Caco-2 (cell line): ENCODE measurements around the gene NR5A2. TPM values are rescaled to one million over a fixed set of nuclear protein-coding genes. Genes with fewer than 3 reads are reported as not detected.
"Not testable (repeated sequence)": the region's sequence is repeated elsewhere in the genome, so short reads cannot be mapped to it uniquely, and the experiment has no call there.

Experiments
- BruUV-seq: library from RNA; stranded (reverse); fragments of 400-500 nt; replicated peaks from 2 replicates; lab custom pipeline; 2021; lab: Mats Ljungman, UMichigan
- CTCF ChIA-PET: fragments of 300-600 bp; sonication (Branson Sonifier 250); formaldehyde crosslinking; loops from one replicate; lab custom pipeline; 2022; ENCODE audit warnings: antibody characterized with exemption; lab: Charles Lee
- POLR2A ChIA-PET: fragments of 300-600 bp; sonication (Branson Sonifier 250); formaldehyde crosslinking; loops from one replicate; lab custom pipeline; 2022; ENCODE audit warnings: antibody characterized with exemption; lab: Charles Lee
- DNase-seq, 2 experiments: peaks; one replicate each; pipeline versions ENCODE4 v3.0.0 to v3.0.0-alpha.2; 2020 to 2022
- H3K27me3 ChIP-seq: replicated peaks from 2 replicates; pipeline ENCODE4 v1.6.0; 2011; ENCODE audit warnings: low read length; ENCODE audit not compliant: control insufficient read depth, insufficient read depth
- H3K36me3 ChIP-seq: 2 replicates; pipeline ENCODE4 v1.5.1; 2011; ENCODE audit warnings: low read length; ENCODE audit not compliant: control insufficient read depth, insufficient read depth
- H3K4me1 ChIP-seq: fragments of 250-450 bp; sonication (Bioruptor Pico); 2 replicates; pipeline ENCODE4 v1.5.1; 2020; ENCODE audit warnings: mild to moderate bottlenecking
- H3K4me3 ChIP-seq: 2 replicates; pipeline ENCODE4 v1.5.1; 2011; ENCODE audit warnings: low read depth, mild to moderate bottlenecking, control low read depth, low read length
- H3K9me3 ChIP-seq: fragments of 250-450 bp; sonication (Bioruptor Pico); 2 replicates; pipeline ENCODE4 v1.5.1; 2020; ENCODE audit warnings: mild to moderate bottlenecking, moderate library complexity
- H3K27ac Mint-ChIP-seq: one replicate; pipeline ENCODE4 v1.8.0; 2022; ENCODE audit warnings: mixed read lengths; ENCODE audit not compliant: unreplicated experiment
- H3K27me3 Mint-ChIP-seq: one replicate; pipeline ENCODE4 v1.8.0; 2022; ENCODE audit warnings: mixed read lengths; ENCODE audit not compliant: insufficient read depth, unreplicated experiment
- H3K36me3 Mint-ChIP-seq: one replicate; pipeline ENCODE4 v1.8.0; 2022; ENCODE audit warnings: mild to moderate bottlenecking, mixed read lengths; ENCODE audit not compliant: insufficient read depth, unreplicated experiment
- H3K4me1 Mint-ChIP-seq: one replicate; pipeline ENCODE4 v1.8.0; 2022; ENCODE audit warnings: low read depth, mixed read lengths; ENCODE audit not compliant: unreplicated experiment
- H3K4me3 Mint-ChIP-seq: one replicate; pipeline ENCODE4 v1.8.0; 2022; ENCODE audit warnings: mild to moderate bottlenecking, moderate library complexity, mixed read lengths; ENCODE audit not compliant: unreplicated experiment
- H3K9me3 Mint-ChIP-seq: one replicate; pipeline ENCODE4 v1.8.0; 2022; ENCODE audit warnings: mixed read lengths; ENCODE audit not compliant: unreplicated experiment
- intact Hi-C: fragments of 100-400 bp; cut with micrococcal nuclease; formaldehyde crosslinking; loops from one replicate; pipeline ENCODE4 v1.10.0; 2022; ENCODE audit not compliant: unreplicated experiment
- total RNA-seq: library from RNA; stranded (reverse); gene quantifications from 2 replicates; pipeline ENCODE4 v1.2.3, GENCODE V29; 2022
- TF ChIP-seq, protein P1 (sequence below), 2 experiments: fragments of 200-600 bp in 1 of 2; IDR thresholded peaks; 1 replicate in 1 of 2; 2 replicates in 1 of 2; pipeline versions ENCODE4 v1.5.1 to v1.8.0; 2011 to 2022; ENCODE audit warnings: antibody characterized with exemption in 1 of 2, control low read depth in 1 of 2, inconsistent platforms in 1 of 2, low read depth in 1 of 2, low read length in 1 of 2, mild to moderate bottlenecking in 1 of 2, moderate library complexity in 1 of 2; ENCODE audit not compliant: insufficient read depth in 1 of 2, severe bottlenecking in 1 of 2, unreplicated experiment in 1 of 2

Gene NR5A2
- total RNA-seq, 1 experiment from 2014 or later: 6.5 TPM

DNA sequence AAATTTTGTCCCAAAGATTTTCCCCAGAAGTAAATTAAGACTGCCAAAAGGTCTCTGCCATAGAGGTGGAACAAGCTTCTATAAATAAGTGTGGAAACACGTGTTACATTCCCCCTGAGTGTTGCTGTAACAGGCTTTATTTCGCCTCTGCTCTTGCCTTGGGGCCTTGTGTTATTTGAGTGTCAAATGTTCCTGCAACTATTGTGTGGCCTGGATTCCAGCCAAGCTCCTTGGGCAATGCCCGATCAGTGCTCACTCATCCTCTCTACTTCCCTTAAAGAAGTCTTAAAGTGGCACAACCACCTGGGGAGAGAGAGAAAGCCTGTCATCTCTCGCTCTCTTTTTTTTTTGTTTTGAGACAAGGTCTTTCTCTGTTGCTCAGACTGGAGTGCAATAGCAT lies 156.7 kb downstream of the NR5A2 start:
- no TSS peak for BruUV-seq
- CTCF ChIA-PET: no interaction called here
- intact Hi-C loops: no loop called here
- DNase-seq: no peak
- Mint-ChIP-seq H3K4me3 (no peak overlapping the region), H3K27me3 (no peaks in the 10 kb centered on the region), H3K27ac (no peak overlapping the region), H3K36me3 (peaks cover 6% of the 10 kb centered on the region), H3K9me3 (peaks cover 26% of the 10 kb centered on the region), H3K4me1 (no peaks in the 10 kb centered on the region)
- H3K36me3 ChIP-seq: no peaks in the 10 kb centered on the region
- no peaks in the 10 kb centered on the region for H3K4me1 ChIP-seq
- TF ChIP-seq, protein P1, sequence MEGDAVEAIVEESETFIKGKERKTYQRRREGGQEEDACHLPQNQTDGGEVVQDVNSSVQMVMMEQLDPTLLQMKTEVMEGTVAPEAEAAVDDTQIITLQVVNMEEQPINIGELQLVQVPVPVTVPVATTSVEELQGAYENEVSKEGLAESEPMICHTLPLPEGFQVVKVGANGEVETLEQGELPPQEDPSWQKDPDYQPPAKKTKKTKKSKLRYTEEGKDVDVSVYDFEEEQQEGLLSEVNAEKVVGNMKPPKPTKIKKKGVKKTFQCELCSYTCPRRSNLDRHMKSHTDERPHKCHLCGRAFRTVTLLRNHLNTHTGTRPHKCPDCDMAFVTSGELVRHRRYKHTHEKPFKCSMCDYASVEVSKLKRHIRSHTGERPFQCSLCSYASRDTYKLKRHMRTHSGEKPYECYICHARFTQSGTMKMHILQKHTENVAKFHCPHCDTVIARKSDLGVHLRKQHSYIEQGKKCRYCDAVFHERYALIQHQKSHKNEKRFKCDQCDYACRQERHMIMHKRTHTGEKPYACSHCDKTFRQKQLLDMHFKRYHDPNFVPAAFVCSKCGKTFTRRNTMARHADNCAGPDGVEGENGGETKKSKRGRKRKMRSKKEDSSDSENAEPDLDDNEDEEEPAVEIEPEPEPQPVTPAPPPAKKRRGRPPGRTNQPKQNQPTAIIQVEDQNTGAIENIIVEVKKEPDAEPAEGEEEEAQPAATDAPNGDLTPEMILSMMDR (IDR thresholded peaks at IDR 0.05; ENCODE audit: insufficient read depth in 1 of 2, low read depth in 1 of 2, low read length in 1 of 2, severe bottlenecking in 1 of 2, unreplicated experiment in 1 of 2): no peak
- no peaks in the 10 kb centered on the region for H3K9me3 ChIP-seq
- no peak overlapping the region for H3K4me3 ChIP-seq
- no peaks in the 10 kb centered on the region for H3K27me3 ChIP-seq
- POLR2A ChIA-PET: no interaction called here

DNA sequence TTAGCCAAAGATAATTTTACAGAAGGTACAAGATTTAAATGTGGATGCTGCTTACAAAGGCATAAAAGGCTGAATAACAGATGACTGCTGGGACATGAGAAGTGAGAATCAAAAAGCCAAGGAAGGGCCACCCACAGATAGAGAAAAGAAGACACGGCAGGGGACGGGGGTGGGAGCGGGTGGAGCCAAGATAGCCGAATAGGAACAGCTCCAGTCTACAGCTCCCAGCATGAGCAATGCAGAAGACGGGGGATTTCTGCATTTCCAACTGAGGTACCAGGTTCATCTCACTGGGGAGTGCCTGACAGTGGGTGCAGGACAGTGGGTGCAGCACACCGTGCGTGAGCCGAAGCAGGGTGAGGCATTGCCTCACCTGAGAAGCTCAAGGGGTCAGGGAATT lies 157.7 kb downstream of the NR5A2 start:
- peaks cover 26% of the 10 kb centered on the region for H3K9me3 Mint-ChIP-seq
- H3K27ac Mint-ChIP-seq, BruUV-seq, H3K4me1 Mint-ChIP-seq, H3K4me1 ChIP-seq, H3K36me3 Mint-ChIP-seq, DNase-seq, CTCF ChIA-PET, POLR2A ChIA-PET, intact Hi-C loops, H3K4me3 ChIP-seq, H3K9me3 ChIP-seq, H3K27me3 Mint-ChIP-seq, H3K27me3 ChIP-seq, H3K36me3 ChIP-seq, H3K4me3 Mint-ChIP-seq: not testable (repeated sequence)

DNA sequence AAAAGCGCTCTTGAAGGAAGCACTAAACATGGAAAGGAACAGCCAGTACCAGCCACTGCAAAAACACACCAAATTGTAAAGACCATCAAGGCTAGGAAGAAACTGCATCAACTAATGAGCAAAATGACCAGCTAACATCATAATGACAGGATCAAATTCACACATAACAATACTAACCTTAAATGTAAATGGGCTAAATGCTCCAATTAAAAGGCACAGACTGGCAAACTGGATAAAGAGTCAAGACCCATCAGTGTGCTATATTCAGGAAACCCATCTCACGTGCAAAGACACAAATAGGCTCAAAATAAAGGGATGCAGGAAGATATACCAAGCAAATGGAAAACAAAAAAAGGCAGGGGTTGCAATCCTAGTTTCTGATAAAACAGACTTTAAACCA lies 159.8 kb downstream of the NR5A2 start:
- intact Hi-C loops, BruUV-seq, CTCF ChIA-PET, H3K4me1 Mint-ChIP-seq, H3K27me3 ChIP-seq, H3K27ac Mint-ChIP-seq, H3K36me3 ChIP-seq, H3K4me1 ChIP-seq, H3K4me3 Mint-ChIP-seq, H3K36me3 Mint-ChIP-seq, DNase-seq, H3K27me3 Mint-ChIP-seq, POLR2A ChIA-PET, H3K9me3 ChIP-seq, H3K4me3 ChIP-seq: not testable (repeated sequence)
- H3K9me3 Mint-ChIP-seq: peaks cover 26% of the 10 kb centered on the region

DNA sequence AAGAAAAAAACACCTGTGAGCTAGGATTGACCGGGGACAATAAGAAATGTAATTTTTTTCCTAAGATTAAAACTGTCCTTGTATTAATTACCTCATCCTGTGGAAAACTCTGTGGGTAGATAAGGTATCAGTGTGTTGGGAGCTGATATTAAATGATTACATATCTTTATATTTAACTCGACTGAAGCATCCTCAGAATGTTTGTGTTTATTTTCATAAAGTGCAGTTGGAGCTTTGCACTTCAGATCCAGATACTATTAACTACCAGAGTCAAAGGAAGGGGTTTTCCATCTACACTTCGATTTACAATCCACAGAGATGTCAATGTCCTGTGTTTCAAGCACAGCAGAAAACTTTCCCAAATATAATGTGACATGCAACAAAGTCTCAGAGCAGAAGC lies 164.5 kb downstream of the NR5A2 start:
- no peak overlapping the region for H3K4me3 Mint-ChIP-seq
- intact Hi-C loops: no loop called here
- no peaks in the 10 kb centered on the region for H3K27me3 Mint-ChIP-seq
- no TSS peak for BruUV-seq
- TF ChIP-seq, protein P1 (IDR thresholded peaks at IDR 0.05; ENCODE audit: insufficient read depth in 1 of 2, low read depth in 1 of 2, low read length in 1 of 2, severe bottlenecking in 1 of 2, unreplicated experiment in 1 of 2): no peak
- peaks cover 6% of the 10 kb centered on the region for H3K36me3 Mint-ChIP-seq
- H3K4me3 ChIP-seq: no peak overlapping the region
- no peaks in the 10 kb centered on the region for H3K4me1 Mint-ChIP-seq
- peaks cover 6% of the 10 kb centered on the region for H3K9me3 Mint-ChIP-seq
- no peaks in the 10 kb centered on the region for H3K9me3 ChIP-seq
- no peaks in the 10 kb centered on the region for H3K4me1 ChIP-seq
- no peak for DNase-seq
- no peaks in the 10 kb centered on the region for H3K36me3 ChIP-seq
- no peaks in the 10 kb centered on the region for H3K27me3 ChIP-seq
- CTCF ChIA-PET: no interaction called here
- POLR2A ChIA-PET: no interaction called here
- no peak overlapping the region for H3K27ac Mint-ChIP-seq
